Subcutaneous adipose tissue (tissue), 4 donors: ENCODE measurements around the gene SPOCK1. TPM values are rescaled to one million over a fixed set of nuclear protein-coding genes. Genes with fewer than 3 reads are reported as not detected.

Source experiments
- total RNA-seq, 4 donors: library from RNA; depleted of rRNA; stranded (reverse); fragments of >200 nt; gene quantifications; one replicate each; pipeline ENCODE4 v1.1.0, GENCODE V29; 2016
- TF ChIP-seq, protein P1 (sequence below): fragments of 450-650 bp; IDR thresholded peaks from one replicate; pipeline ENCODE4 v1.5.1; 2016; ENCODE audit warnings: low read depth, mild to moderate bottlenecking, control low read depth, antibody characterized with exemption, moderate library complexity

The SPOCK1 gene
- total RNA-seq, 4 donors from 2014 or later = 55.2 to 84.6 (median 70.1) TPM

DNA sequence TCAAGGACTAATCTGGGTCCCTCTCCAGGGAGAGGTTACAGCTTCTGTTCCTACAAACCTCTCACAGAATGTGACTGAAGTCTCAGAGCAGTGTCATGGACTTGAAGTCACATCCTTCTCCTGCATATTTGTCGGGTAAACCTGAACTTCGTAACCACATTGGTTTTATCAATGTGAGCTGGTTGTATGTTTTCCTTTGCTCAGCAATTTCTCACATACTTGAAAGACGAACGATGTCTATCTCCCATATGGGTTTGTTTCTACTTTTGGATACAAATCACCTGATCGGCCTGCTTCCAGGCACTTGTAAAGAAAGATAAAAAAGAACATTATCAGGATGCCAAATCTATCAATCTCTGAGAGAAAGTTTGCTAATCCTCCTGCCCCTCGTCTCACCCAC lies 411.0 kb downstream of the SPOCK1 start:
- TF ChIP-seq, protein P1, sequence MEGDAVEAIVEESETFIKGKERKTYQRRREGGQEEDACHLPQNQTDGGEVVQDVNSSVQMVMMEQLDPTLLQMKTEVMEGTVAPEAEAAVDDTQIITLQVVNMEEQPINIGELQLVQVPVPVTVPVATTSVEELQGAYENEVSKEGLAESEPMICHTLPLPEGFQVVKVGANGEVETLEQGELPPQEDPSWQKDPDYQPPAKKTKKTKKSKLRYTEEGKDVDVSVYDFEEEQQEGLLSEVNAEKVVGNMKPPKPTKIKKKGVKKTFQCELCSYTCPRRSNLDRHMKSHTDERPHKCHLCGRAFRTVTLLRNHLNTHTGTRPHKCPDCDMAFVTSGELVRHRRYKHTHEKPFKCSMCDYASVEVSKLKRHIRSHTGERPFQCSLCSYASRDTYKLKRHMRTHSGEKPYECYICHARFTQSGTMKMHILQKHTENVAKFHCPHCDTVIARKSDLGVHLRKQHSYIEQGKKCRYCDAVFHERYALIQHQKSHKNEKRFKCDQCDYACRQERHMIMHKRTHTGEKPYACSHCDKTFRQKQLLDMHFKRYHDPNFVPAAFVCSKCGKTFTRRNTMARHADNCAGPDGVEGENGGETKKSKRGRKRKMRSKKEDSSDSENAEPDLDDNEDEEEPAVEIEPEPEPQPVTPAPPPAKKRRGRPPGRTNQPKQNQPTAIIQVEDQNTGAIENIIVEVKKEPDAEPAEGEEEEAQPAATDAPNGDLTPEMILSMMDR = no peak

DNA sequence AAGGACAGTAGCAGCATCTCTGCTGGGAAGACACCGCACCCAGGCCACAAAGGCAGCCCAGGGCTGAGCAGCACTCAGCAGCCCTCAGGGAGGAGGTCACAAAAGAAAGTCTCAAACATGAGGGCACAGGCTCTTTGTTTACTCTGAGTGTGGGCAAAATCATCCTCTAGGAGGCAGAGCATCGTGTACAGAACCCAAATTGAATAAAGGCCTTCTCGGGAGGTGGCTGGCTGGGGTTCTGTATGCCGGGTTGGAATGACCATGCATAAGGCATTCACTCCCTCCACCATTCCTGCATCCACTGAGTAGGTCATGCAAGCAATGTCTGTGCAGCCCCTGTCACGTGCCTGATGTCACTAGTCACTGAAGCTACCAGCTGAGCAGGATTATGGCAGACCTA lies 412.8 kb downstream of the SPOCK1 start:
- TF ChIP-seq, protein P1 = no peak

DNA sequence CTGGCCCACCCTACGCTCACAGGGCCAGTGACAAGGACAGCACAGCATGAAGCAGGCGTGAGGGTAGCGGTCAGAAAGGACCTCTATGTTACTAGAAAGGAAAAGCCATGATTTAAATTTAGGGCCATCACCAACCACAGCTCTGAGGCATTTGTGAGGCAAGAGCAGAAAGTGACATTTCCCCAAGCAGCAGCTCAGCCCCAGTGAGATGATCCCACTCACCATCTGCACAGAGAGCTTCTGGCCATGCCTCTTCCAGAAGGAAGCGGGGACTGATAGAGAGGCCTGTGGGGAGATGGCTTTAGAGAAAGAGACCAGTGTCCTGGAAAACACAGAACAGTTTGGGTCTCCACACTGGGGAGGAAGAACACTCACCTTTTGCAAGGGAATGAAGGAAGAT lies 413.9 kb downstream of the SPOCK1 start:
- TF ChIP-seq, protein P1 = no peak

DNA sequence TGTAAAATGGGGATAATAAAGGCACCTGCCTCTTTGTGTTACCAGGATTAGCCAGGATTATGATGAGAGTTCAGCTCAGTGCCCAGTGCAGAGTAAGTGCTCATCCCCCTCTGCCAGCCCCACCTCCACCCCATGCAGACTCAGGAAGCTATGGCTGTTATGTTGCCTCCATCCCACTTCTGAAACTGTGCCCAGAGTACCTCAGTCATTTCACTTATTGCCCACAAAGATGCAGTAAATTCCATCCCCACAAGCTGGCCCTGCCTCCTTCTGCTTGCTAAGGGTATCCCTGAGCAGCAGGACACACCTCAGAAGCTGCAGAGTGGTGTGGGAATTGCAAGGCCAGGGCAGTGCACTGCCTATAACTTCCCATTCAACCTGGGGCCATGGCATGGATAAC lies 415.1 kb downstream of the SPOCK1 start:
- TF ChIP-seq, protein P1 = no peak

DNA sequence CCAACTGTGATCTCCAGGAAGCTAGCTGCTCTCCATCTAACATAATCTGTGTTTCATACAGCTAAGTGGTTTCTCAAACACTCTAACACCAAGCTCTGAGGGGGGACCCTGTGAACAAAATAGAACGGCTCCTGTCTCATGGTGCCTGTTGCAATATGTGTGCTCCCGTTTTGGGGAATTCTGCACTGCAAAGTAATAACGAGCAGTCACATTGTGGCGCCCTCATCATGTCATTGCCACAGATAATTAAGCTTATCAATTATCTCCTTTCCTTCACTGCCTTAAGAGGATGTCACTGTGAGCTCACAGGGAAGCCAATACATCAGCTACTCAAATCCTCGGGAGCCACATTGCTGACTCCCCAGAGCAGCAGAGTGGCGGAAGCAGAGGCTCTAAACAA lies 416.2 kb downstream of the SPOCK1 start:
- TF ChIP-seq, protein P1 = no peak

DNA sequence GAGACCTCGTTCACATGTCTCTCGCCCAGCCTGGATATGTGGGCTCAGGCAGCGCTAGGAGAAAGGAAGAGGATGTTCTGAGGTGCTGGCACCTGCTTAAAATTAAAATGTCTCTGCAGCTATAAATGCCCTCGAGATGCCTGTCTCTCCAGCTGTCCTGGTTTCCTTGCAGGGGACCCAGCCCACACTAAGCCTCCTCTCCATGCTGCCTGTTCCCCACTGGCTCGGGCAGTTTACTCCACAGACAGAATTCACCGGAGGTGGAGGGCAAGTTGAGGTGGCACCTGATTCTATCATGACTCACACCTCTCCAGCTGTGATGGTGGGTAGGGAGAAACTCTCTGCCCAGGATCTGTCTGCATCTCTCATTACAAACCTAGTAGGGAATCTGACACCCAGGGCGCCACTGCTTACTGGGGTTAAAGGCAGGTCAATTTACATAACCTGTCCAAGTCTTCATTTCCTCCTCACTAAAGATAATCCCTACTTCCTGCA lies 420.9 kb downstream of the SPOCK1 start:
- TF ChIP-seq, protein P1 = no peak

DNA sequence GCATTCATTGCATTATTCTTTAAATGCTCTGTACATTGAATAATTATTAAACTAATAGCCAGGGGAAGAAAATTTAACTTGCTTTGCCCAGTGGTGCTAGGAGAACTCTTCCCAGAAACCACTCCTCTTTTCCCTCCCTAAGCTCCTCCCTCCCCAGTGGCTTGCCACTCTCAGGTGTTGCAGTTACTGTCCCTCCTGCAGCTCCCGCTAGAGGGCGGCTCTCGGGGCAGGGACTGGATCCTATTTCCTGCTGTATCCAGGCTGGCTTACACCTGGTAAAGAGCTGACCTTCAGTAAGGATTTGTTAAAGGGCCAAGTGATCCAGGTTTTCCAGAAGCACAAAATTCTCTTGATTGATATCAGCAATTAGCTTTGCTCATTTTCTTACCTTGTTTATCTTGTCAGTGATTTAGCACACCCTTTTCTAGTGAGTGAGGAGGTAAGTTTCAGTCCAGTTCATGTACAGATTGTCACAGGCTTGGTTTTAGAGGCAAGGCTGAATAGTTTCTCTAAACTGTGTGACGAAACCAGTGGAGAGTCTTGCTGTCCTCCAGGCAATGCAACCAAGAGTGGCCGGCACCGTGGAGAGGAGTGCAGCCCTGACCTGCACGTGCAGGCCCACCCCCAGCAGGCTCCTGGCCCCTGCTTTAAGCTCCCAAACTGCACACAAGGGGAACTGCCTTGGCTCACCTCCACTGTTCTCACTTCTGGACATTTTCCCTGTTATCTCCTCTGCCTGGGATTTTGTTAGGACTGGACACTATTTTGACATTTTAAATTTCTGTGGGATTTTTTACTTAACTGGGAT lies 423.8 kb downstream of the SPOCK1 start:
- TF ChIP-seq, protein P1 = no peak
